Activated CD8-positive, alpha-beta T cell treated with anti-CD3 and anti-CD28 coated beads, Interleukin-2, amount 10 ng/mL, durations not matched to agents 7 days and 5 days (primary cell): ENCODE data around the gene SP2. TPM values are rescaled to one million over a fixed set of nuclear protein-coding genes. Genes with fewer than 3 reads are reported as not detected.

Experiments
- ATAC-seq: fragments of 150-1000 bp; cut with Tn5 transposase; one replicate; pipeline ENCODE4 v1.10.0; 2021; ENCODE audit warnings: moderate library complexity
- CTCF ChIA-PET: fragments of 350-600 bp; sonication (Branson Sonifier 250); formaldehyde crosslinking; loops from one replicate; lab custom pipeline; 2021; ENCODE audit warnings: antibody characterized with exemption; lab: Charles Lee
- POLR2A ChIA-PET: fragments of 350-600 bp; sonication (Branson Sonifier 250); formaldehyde crosslinking; loops from one replicate; lab custom pipeline; 2021; ENCODE audit warnings: antibody characterized with exemption; lab: Charles Lee
- DNase-seq: peaks from one replicate; pipeline ENCODE4 v3.0.0-alpha.2; 2020
- H3K27ac Mint-ChIP-seq: one replicate; pipeline ENCODE4 v1.8.0; 2021; ENCODE audit warnings: mild to moderate bottlenecking, mixed read lengths
- H3K27me3 Mint-ChIP-seq: one replicate; pipeline ENCODE4 v1.8.0; 2021; ENCODE audit warnings: low read depth, mixed read lengths
- H3K36me3 Mint-ChIP-seq: one replicate; pipeline ENCODE4 v1.8.0; 2021; ENCODE audit warnings: low read depth, mixed read lengths
- H3K4me1 Mint-ChIP-seq: one replicate; pipeline ENCODE4 v1.8.0; 2021; ENCODE audit warnings: low read depth, mixed read lengths
- H3K4me3 Mint-ChIP-seq: one replicate; pipeline ENCODE4 v1.8.0; 2021; ENCODE audit warnings: mild to moderate bottlenecking, mixed read lengths
- H3K9me3 Mint-ChIP-seq: one replicate; pipeline ENCODE4 v1.8.0; 2022; ENCODE audit warnings: mixed read lengths; ENCODE audit not compliant: insufficient read depth
- total RNA-seq, 2 experiments: library from RNA; stranded (reverse); gene quantifications; one replicate each; pipeline ENCODE4 v1.2.3, GENCODE V29; 2021

Gene SP2
- total RNA-seq = 10 to 100 TPM; 23.7 to 24.5 TPM

GRCh38 chr17:47895856-47896671 lies at the start of gene SP2:
Gene SP2, plus strand, starts transcription at chr17:47896236. Its CDS starts 51 bp downstream, at chr17:47896287.
- CTCF ChIA-PET = interaction anchor here (0.7 to 18.4 kb wide), 20 partner anchors 10 to 123 kb away, joined by 3 to 538 read pairs (median 4); partner anchors contain the start of genes CDK5RAP3, LRRC46, MRPL10 and OSBPL7
- peak; percentile 96 for ATAC-seq
- Mint-ChIP-seq H3K36me3 (peaks cover 18% of the 10 kb centered on the region), H3K4me3 (peak within 1 kb of the TSS; percentile 97), H3K9me3 (no peaks in the 10 kb centered on the region), H3K27ac (peak within 1 kb of the TSS; percentile 95), H3K27me3 (no peaks in the 10 kb centered on the region), H3K4me1 (peaks cover 44% of the 10 kb centered on the region)
- DNase-seq = peak; percentile 100
- POLR2A ChIA-PET = interaction anchor here (0.5 to 1.7 kb wide), 40 partner anchors 9 to 775 kb away, joined by 3 to 25 read pairs (median 4); partner anchors contain the start of genes CDK5RAP3, LRRC46, MRPL10 and NFE2L1

DNA sequence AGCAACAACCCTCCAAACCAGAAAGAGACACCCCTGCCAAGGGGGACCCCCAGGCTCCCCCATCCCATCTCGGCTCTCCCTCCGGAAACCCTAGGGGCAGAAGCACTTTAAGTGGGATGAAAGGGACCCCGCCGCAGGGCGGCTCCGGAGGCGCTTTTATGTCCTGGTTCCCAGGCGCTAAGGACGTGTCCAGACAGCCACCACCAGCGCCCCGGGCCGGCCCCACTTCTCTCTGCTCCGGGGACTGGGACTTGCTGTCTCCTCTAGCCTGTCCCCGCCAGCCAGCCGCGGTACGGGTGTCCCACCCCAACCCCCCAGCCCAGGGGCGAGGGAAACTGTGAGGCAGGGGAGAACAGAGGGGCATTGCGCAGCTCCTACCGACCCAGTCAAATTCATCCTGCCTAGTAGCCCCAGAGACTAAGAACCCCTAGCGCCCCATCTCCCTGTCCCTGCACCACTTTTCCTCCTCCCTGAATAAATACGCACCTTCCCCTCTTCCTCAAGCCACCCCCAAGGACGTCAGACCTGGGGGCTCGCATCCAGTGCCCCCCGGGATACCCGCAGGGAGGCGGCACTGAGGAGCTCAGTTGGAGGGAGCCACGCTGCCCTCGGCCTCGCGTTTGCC lies 49.2 kb upstream of the SP2 start:
- H3K4me3 Mint-ChIP-seq = no peak overlapping the region
- H3K27me3 Mint-ChIP-seq = peaks cover 60% of the 10 kb centered on the region
- H3K4me1 Mint-ChIP-seq = peaks cover 21% of the 10 kb centered on the region
- H3K27ac Mint-ChIP-seq = no peak overlapping the region
- H3K9me3 Mint-ChIP-seq = no peaks in the 10 kb centered on the region
- no peaks in the 10 kb centered on the region for H3K36me3 Mint-ChIP-seq
- POLR2A ChIA-PET = interaction anchor here (1.1 kb wide), 1 partner anchor 49 kb away, joined by 4 read pairs; the partner anchor contains the start of gene SP2
- DNase-seq (no peak), ATAC-seq (no peak)
- CTCF ChIA-PET = interaction anchor here (1.2 to 18.7 kb wide), 8 partner anchors 10 to 171 kb away, joined by 3 to 538 read pairs (median 10); partner anchors contain the start of genes CDK5RAP3, LRRC46, MRPL10 and SP2

- DNase-seq (no peak), ATAC-seq (no peak)
- CTCF ChIA-PET = interaction anchor here (1.1 to 18.7 kb wide), 10 partner anchors 9 to 233 kb away, joined by 3 to 538 read pairs (median 6); partner anchors contain the start of genes CDK5RAP3, LRRC46, MRPL10 and SP2
- Mint-ChIP-seq H3K27me3 (peaks cover 68% of the 10 kb centered on the region), H3K9me3 (no peaks in the 10 kb centered on the region), H3K4me1 (peaks cover 24% of the 10 kb centered on the region), H3K36me3 (no peaks in the 10 kb centered on the region), H3K4me3 (no peak overlapping the region), H3K27ac (no peak overlapping the region)
- POLR2A ChIA-PET = interaction anchor here (0.6 to 1.1 kb wide), 4 partner anchors 16 to 55 kb away, joined by 3 to 4 read pairs (median 3); partner anchors contain the start of genes LRRC46, MRPL10 and SP2
These were observed 48.5 kb upstream of the SP2 start for GRCh38 chr17:47847341-47848197.

DNA sequence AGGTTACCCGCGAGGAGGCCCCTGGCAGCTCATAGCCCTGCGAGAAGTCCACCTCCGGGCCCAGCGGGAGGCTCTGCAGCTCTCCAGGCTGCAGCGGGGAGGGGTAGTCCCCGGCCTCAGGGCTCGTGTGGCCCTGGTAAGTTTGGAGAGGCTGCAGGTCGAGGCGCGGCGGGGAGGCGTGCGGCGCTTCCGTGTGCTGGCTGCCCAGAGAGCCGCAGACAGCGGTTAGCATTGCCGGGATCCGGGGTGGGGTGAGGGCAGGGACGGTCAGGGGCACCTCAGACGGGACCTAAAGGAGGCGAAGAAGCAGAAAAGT lies 47.9 kb upstream of the SP2 start:
- no peak overlapping the region for H3K27ac Mint-ChIP-seq
- H3K36me3 Mint-ChIP-seq = no peaks in the 10 kb centered on the region
- ATAC-seq (no peak), DNase-seq (no peak)
- ChIA-PET CTCF (interaction anchor here (1.1 to 18.7 kb wide), 10 partner anchors 9 to 233 kb away, joined by 3 to 538 read pairs (median 6); partner anchors contain the start of genes CDK5RAP3, LRRC46, MRPL10 and SP2), POLR2A (interaction anchor here (0.6 to 1.1 kb wide), 4 partner anchors 17 to 56 kb away, joined by 3 to 4 read pairs (median 3); partner anchors contain the start of genes LRRC46, MRPL10 and SP2)
- H3K4me1 Mint-ChIP-seq = peaks cover 21% of the 10 kb centered on the region
- H3K4me3 Mint-ChIP-seq = no peak overlapping the region
- H3K27me3 Mint-ChIP-seq = peaks cover 73% of the 10 kb centered on the region
- H3K9me3 Mint-ChIP-seq = no peaks in the 10 kb centered on the region

DNA sequence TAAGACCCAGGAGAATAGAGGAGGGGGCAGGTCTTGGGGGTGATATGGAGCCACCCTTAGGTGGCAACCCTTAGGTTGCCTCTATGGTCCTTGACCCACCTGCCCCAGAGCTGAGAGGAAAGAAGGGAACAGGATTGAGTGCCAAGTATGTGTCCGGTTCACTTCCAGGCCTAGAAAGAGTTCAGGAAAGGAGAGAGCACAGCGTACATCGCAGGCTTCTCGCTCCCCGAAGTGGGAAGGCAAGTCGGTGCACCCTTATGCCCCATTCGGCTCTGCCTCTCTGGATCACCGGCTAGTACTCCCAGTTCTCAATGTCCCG lies 45.7 kb upstream of the SP2 start:
- Mint-ChIP-seq H3K9me3 (no peaks in the 10 kb centered on the region), H3K4me1 (peaks cover 19% of the 10 kb centered on the region), H3K27ac (no peak overlapping the region), H3K36me3 (no peaks in the 10 kb centered on the region), H3K4me3 (peak overlapping the region; percentile 27), H3K27me3 (peaks cover 83% of the 10 kb centered on the region)
- POLR2A ChIA-PET = no interaction called here
- DNase-seq (no peak), ATAC-seq (no peak)
- CTCF ChIA-PET = interaction anchor here (0.5 to 18.7 kb wide), 2 partner anchors 37 to 85 kb away, joined by 3 to 538 read pairs; partner anchors contain the start of gene SP2

- ATAC-seq (peak; percentile 86), DNase-seq (peak; percentile 70)
- ChIA-PET CTCF (interaction anchor here (0.9 to 18.7 kb wide), 3 partner anchors 10 to 58 kb away, joined by 3 to 538 read pairs (median 19); partner anchors contain the start of genes SCRN2 and SP2), POLR2A (interaction anchor here (1.0 kb wide), 1 partner anchor 19 kb away, joined by 3 read pairs; the partner anchor contains the start of genes LRRC46 and MRPL10)
- H3K36me3 Mint-ChIP-seq = no peaks in the 10 kb centered on the region
- no peaks in the 10 kb centered on the region for H3K9me3 Mint-ChIP-seq
- H3K4me3 Mint-ChIP-seq = peak within 1 kb of the TSS; percentile 27
- peaks cover 84% of the 10 kb centered on the region for H3K27me3 Mint-ChIP-seq
- no peak within 1 kb of the TSS for H3K27ac Mint-ChIP-seq
- peaks cover 19% of the 10 kb centered on the region for H3K4me1 Mint-ChIP-seq
These were observed 45.1 kb upstream of the SP2 start, which contains the start of gene SP6 for GRCh38 chr17:47850692-47851573. Gene SP6, minus strand, starts transcription at chr17:47851163. Its CDS starts 2,734 bp downstream, at chr17:47848429.

DNA sequence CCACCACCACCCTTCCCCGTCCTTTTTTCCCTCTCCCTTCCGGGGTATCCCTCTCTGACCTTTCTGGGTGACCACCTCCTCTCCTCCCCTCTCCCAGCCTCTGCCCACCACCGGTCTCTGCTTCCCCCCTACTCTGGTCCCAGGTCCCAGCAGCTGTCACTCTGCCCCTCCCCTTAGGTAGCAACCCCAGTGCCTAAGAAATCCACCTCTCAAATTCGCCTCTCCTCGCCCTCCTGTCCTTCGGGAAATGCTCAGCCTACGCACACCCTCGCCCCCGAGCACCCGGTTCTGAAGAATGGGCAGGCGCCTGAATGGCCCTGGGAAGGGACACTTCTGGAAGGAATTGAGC lies 44.3 kb upstream of the SP2 start:
- Mint-ChIP-seq H3K4me1 (peaks cover 19% of the 10 kb centered on the region), H3K27me3 (peaks cover 80% of the 10 kb centered on the region), H3K4me3 (no peak overlapping the region), H3K27ac (no peak overlapping the region), H3K9me3 (no peaks in the 10 kb centered on the region), H3K36me3 (no peaks in the 10 kb centered on the region)
- POLR2A ChIA-PET = interaction anchor here (1.0 kb wide), 1 partner anchor 20 kb away, joined by 3 read pairs; the partner anchor contains the start of genes LRRC46 and MRPL10
- no peak for DNase-seq
- ATAC-seq = no peak
- CTCF ChIA-PET = interaction anchor here (0.9 to 18.7 kb wide), 4 partner anchors 10 to 98 kb away, joined by 3 to 538 read pairs (median 11); partner anchors contain the start of genes SCRN2 and SP2

DNA sequence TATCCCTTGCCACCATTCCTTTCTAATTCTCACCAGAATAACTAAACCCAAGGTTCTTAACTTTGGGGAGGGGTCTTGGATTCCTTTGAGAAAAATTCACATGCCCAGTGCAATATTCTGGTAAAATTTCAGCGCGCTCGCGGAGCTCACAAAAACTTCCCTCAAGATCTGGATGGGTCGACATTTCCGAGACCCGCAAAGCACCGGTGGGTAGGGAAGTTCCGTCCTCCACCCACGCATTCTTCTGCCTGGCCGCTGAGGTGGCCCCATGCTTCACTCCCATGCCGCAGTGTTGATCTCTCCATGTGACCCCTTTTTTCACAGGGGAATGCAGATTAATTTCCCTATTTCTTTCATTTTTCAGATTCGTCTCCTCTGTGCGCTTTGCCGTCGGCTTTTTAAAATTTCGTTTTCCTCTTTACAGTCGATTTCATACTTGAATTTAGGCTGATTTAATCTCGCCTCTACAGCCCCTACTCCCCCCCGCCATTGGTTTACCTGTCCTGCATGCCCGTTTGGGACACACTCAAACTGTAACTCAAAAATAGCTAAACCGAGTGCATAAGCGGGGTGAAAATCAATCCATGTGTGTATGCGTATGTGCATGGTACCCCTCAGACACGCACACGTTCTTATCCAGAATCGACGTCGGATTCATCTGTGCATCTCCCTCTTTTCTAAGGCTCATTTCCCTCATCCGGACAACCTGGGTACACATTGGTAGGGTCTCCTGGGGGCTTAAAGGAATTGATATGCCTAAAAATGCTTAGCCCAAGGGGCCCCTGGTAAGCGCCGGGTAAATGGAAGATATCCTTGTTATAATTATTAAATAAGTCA lies 43.7 kb upstream of the SP2 start:
- POLR2A ChIA-PET = interaction anchor here (1.0 kb wide), 2 partner anchors 21 to 33 kb away, joined by 3 to 4 read pairs; partner anchors contain the start of genes LRRC46 and MRPL10
- no peaks in the 10 kb centered on the region for H3K36me3 Mint-ChIP-seq
- ATAC-seq (no peak), DNase-seq (no peak)
- no peak overlapping the region for H3K4me3 Mint-ChIP-seq
- peaks cover 76% of the 10 kb centered on the region for H3K27me3 Mint-ChIP-seq
- CTCF ChIA-PET = interaction anchor here (0.9 to 18.7 kb wide), 4 partner anchors 11 to 97 kb away, joined by 3 to 538 read pairs (median 11); partner anchors contain the start of genes SCRN2 and SP2
- no peaks in the 10 kb centered on the region for H3K9me3 Mint-ChIP-seq
- H3K27ac Mint-ChIP-seq = no peak overlapping the region
- peaks cover 16% of the 10 kb centered on the region for H3K4me1 Mint-ChIP-seq

DNA sequence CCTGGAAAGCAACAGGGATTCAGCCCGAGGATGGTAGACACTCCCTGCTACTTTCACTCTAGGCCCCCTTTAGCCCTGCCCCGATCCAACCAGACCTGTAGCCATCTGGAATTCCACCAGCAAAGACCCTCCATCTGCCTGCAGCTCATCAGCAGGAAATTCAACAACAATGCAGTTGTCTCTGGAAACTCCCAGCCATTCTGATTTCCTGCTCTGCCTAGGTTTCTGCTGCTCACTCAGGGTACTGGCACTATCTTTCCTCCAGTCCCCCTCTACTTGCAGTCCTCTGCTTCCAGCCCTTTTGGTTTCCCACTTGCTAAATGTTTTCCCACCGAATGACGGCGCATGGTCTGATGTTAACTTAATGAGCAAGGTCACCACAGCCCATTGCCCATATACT lies 42.4 kb upstream of the SP2 start:
- POLR2A ChIA-PET = interaction anchor here (1.0 kb wide), 1 partner anchor 31 kb away, joined by 4 read pairs; no protein-coding TSS in a partner anchor
- peaks cover 68% of the 10 kb centered on the region for H3K27me3 Mint-ChIP-seq

More for the DNA sequence above, 42.4 kb upstream of the SP2 start:
- no peak overlapping the region for H3K4me3 Mint-ChIP-seq
- CTCF ChIA-PET = interaction anchor here (2.4 to 18.7 kb wide), 3 partner anchors 10 to 33 kb away, joined by 7 to 538 read pairs (median 19); partner anchors contain the start of genes SCRN2 and SP2
- H3K27ac Mint-ChIP-seq = no peak overlapping the region
- no peak for DNase-seq
- no peak for ATAC-seq
- no peaks in the 10 kb centered on the region for H3K36me3 Mint-ChIP-seq
- H3K4me1 Mint-ChIP-seq = peaks cover 16% of the 10 kb centered on the region
- no peaks in the 10 kb centered on the region for H3K9me3 Mint-ChIP-seq
